DOHH2 (cell line): ENCODE measurements around the gene KRTAP4-5.
"Not testable (repeated sequence)": the region's sequence is repeated elsewhere in the genome, so short reads cannot be mapped to it uniquely, and the experiment has no call there.

Experiments
- H3F3A ChIP-seq: fragments of 200-600 bp; sonication (generic), shearing (Covaris generic); 2 replicates; pipeline ENCODE4 v1.6.0; 2016; ENCODE audit warnings: antibody characterized with exemption, mild to moderate bottlenecking; ENCODE audit not compliant: control insufficient read depth, insufficient read depth
- H3K27ac ChIP-seq: fragments of 200-600 bp; sonication (generic); 2 replicates; pipeline ENCODE4 v1.5.1; 2014; ENCODE audit warnings: low read depth, mild to moderate bottlenecking, low read length, moderate library complexity
- H3K27me3 ChIP-seq: fragments of 200-600 bp; sonication (generic); 2 replicates; pipeline ENCODE4 v1.6.1; 2014; ENCODE audit warnings: mild to moderate bottlenecking, low read length, mixed read lengths; ENCODE audit not compliant: control insufficient read depth
- H3K36me3 ChIP-seq: fragments of 200-600 bp; sonication (generic); 2 replicates; pipeline ENCODE4 v1.6.1; 2014; ENCODE audit warnings: mild to moderate bottlenecking, low read length, moderate library complexity, mixed read lengths; ENCODE audit not compliant: control insufficient read depth
- H3K4me1 ChIP-seq: fragments of 200-600 bp; sonication (generic); 2 replicates; pipeline ENCODE4 v1.6.1; 2014; ENCODE audit warnings: mild to moderate bottlenecking, low read length, mixed read lengths; ENCODE audit not compliant: control insufficient read depth
- H3K4me2 ChIP-seq: fragments of 200-600 bp; sonication (generic); 2 replicates; pipeline ENCODE4 v1.6.0; 2014; ENCODE audit warnings: mild to moderate bottlenecking, low read length, moderate library complexity
- H3K4me3 ChIP-seq: fragments of 200-600 bp; sonication (generic); 2 replicates; pipeline ENCODE4 v1.5.1; 2014; ENCODE audit warnings: mild to moderate bottlenecking, low read length, mixed read lengths
- H3K79me2 ChIP-seq: fragments of 200-600 bp; sonication (generic); 2 replicates; pipeline ENCODE4 v1.6.1; 2014; ENCODE audit warnings: mild to moderate bottlenecking, low read length, mixed read lengths; ENCODE audit not compliant: control insufficient read depth
- H3K9me2 ChIP-seq: fragments of 200-600 bp; sonication (generic); replicated peaks from 2 replicates; pipeline ENCODE4 v1.6.1; 2014; ENCODE audit warnings: mild to moderate bottlenecking, low read length, mixed read lengths; ENCODE audit not compliant: control insufficient read depth
- H3K9me3 ChIP-seq: fragments of 200-600 bp; sonication (generic); 2 replicates; pipeline ENCODE4 v1.6.1; 2014; ENCODE audit warnings: antibody characterized with exemption, low read length, mixed read lengths; ENCODE audit not compliant: control insufficient read depth, insufficient read depth
- H4K20me1 ChIP-seq: fragments of 200-600 bp; sonication (generic); 2 replicates; pipeline ENCODE4 v1.6.0; 2014; ENCODE audit warnings: low read depth, mild to moderate bottlenecking, antibody characterized with exemption, low read length, moderate library complexity; ENCODE audit not compliant: control insufficient read depth, insufficient read depth
- CTCF ChIP-seq: fragments of 200-600 bp; sonication (generic); IDR thresholded peaks from one replicate; pipeline ENCODE4 v1.5.1; 2014; ENCODE audit warnings: antibody characterized with exemption, mild to moderate bottlenecking, low read depth, low read length; ENCODE audit not compliant: poor library complexity, severe bottlenecking
- EZH2phosphoT487 ChIP-seq: fragments of 200-600 bp; sonication (generic); IDR thresholded peaks from 2 replicates; pipeline ENCODE4 v1.6.1; 2017; ENCODE audit warnings: borderline replicate concordance, mild to moderate bottlenecking, antibody characterized with exemption, low read length, moderate library complexity, mixed read lengths

Gene KRTAP4-5

GRCh38 chr17:41104386-41105038 is 45.1 kb downstream of the KRTAP4-5 start:
- H3K4me1 ChIP-seq = peaks cover 21% of the 10 kb centered on the region
- not testable (repeated sequence) for H3K9me3 ChIP-seq, H4K20me1 ChIP-seq, H3K36me3 ChIP-seq, H3K79me2 ChIP-seq, H3K4me2 ChIP-seq, H3F3A ChIP-seq, H3K27ac ChIP-seq, H3K4me3 ChIP-seq, H3K9me2 ChIP-seq, H3K27me3 ChIP-seq

DNA sequence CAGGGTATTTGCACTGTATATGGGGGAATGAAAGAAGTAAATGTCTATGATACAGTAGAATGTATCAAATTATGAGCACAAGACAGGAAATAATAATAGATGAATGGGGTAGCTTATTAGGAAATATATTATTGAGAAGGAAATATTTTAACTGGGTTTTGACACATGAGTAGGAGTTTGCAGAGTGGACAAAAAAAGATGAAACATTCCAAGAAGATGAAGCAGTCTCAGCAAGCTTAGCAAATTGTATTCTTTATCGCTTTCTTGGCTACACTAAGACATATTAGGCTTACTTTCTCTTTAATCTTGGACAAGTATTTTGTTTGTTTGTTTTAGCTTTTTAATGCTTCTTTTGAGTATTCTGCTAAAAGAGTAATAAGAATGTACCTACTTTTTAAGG is 45.7 kb downstream of the KRTAP4-5 start:
- Histone ChIP-seq H4K20me1 (no peaks in the 10 kb centered on the region), H3K9me3 (peaks cover 6% of the 10 kb centered on the region), H3K27me3 (no peaks in the 10 kb centered on the region), H3K79me2 (no peaks in the 10 kb centered on the region), H3K4me2 (no peak overlapping the region), H3F3A (no peaks in the 10 kb centered on the region), H3K4me1 (peaks cover 20% of the 10 kb centered on the region), H3K9me2 (no peaks in the 10 kb centered on the region), H3K4me3 (no peak overlapping the region), H3K36me3 (no peaks in the 10 kb centered on the region), H3K27ac (no peak overlapping the region)
- TF ChIP-seq EZH2phosphoT487 = no peak
- TF ChIP-seq CTCF = no peak

DNA sequence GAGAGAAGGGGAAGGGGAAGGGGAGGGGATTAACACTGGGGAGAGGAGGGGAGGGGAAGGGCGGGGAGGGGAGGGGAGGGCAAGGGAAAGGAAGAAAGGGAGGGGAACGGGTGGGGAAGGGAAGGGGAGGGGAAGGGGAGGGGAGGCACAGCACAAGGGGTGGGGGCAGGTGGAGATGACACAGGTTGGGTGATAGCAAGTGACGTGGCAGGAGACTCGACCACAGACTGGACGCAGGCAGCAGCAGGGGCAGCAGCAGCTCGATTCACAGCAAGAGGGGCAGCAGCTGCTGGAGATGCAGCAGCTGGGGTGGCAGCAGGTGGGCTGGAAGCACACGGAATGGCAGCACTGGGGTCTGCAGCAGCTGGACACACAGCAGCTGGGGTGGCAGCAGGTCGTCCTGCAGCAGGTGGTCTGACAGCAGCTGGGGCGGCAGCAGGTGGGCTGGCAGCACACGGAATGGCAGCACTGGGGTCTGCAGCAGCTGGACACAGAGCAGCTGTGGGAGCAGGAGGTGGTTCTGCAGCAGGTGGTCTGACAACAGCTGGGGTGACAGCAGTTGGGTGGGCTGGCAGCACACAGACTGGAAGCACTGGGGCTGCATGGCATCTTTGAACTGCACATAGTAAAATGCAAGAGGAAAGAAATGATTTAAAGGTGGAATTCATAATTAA is 47.9 kb downstream of the KRTAP4-5 start, which contains the start of gene KRTAP4-16:
KRTAP4-16 (minus strand) TSS at position 624 of the 674 bp plus-strand sequence; CDS start at position 624, 0 bp downstream.
- Histone ChIP-seq H4K20me1 (no peaks in the 10 kb centered on the region), H3K4me2 (no peak within 1 kb of the TSS), H3K36me3 (no peaks in the 10 kb centered on the region), H3K4me1 (peaks cover 6% of the 10 kb centered on the region), H3F3A (no peaks in the 10 kb centered on the region), H3K9me3 (no peaks in the 10 kb centered on the region), H3K79me2 (no peaks in the 10 kb centered on the region), H3K27ac (no peak within 1 kb of the TSS), H3K9me2 (no peaks in the 10 kb centered on the region), H3K4me3 (no peak within 1 kb of the TSS), H3K27me3 (no peaks in the 10 kb centered on the region)
- TF ChIP-seq EZH2phosphoT487 (no peak), CTCF (no peak)

GRCh38 chr17:41099682-41100480 is 49.7 kb downstream of the KRTAP4-5 start:
- not testable (repeated sequence) for H3K4me3 ChIP-seq, H3K36me3 ChIP-seq, H4K20me1 ChIP-seq, H3K9me3 ChIP-seq, H3K4me1 ChIP-seq, H3K4me2 ChIP-seq, H3K27me3 ChIP-seq, H3F3A ChIP-seq, H3K27ac ChIP-seq, H3K79me2 ChIP-seq, H3K9me2 ChIP-seq
